ENCODE measurements around the gene KLHL26.

Gene KLHL26

GRCh38 chr19:18646535-18647370 lies 9.9 kb downstream of the KLHL26 start (continued):
- TF ChIP-seq, protein P1, sequence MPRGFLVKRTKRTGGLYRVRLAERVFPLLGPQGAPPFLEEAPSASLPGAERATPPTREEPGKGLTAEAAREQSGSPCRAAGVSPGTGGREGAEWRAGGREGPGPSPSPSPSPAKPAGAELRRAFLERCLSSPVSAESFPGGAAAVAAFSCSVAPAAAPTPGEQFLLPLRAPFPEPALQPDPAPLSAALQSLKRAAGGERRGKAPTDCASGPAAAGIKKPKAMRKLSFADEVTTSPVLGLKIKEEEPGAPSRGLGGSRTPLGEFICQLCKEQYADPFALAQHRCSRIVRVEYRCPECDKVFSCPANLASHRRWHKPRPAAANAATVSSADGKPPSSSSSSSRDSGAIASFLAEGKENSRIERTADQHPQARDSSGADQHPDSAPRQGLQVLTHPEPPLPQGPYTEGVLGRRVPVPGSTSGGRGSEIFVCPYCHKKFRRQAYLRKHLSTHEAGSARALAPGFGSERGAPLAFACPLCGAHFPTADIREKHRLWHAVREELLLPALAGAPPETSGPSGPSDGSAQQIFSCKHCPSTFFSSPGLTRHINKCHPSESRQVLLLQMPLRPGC (tag by site-specific recombination; IDR thresholded peaks at IDR 0.05), result no peak

DNA sequence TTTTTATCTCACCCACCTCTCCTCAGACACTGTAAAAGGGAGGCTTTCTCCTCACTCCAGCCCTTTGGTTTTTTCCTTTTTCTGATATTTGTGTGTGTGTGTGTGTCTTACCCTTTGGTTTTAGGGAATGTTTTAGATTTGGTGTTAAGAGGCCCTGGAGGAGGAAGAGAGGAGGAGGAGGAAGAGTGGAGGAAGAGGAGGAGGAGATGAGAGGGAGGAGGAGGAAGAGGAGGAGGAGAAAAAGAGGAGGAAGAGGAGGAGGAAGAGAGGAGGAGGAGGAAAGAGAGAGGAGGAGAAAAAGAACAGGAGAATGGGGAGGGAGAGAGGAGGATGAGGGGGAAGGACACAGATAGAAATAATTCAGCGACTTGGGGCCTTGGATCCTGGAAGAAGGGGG lies 10.5 kb downstream of the KLHL26 start:
- Histone ChIP-seq H3K27ac (ENCODE audit: extremely low read depth, low read depth, low read length) (no peak overlapping the region), H3K4me1 (ENCODE audit: control insufficient read depth, insufficient read depth, low read length) (no peaks in the 10 kb centered on the region), H3K4me3 (ENCODE audit: low read depth, low read length) (no peak overlapping the region), H3K9me3 (ENCODE audit: control insufficient read depth, insufficient read depth, low read depth, low read length) (no peaks in the 10 kb centered on the region), H3K36me3 (ENCODE audit: control insufficient read depth in 2 of 2, insufficient read depth in 1 of 2, low read length in 2 of 2) (no peaks in the 10 kb centered on the region)
- ChIA-PET CTCF (no interaction called here), POLR2A (no interaction called here)
- TF ChIP-seq EGR2 (tag by site-specific recombination; IDR thresholded peaks at IDR 0.05; ENCODE audit: low read depth) (peak; percentile 99), SETDB1 (IDR thresholded peaks at IDR 0.05; ENCODE audit: insufficient read length, low read length) (no peak), ZSCAN16 (tag by site-specific recombination; IDR thresholded peaks at IDR 0.05) (no peak), ZNF747 (tag by site-specific recombination; IDR thresholded peaks at IDR 0.05) (no peak), ZFHX2 (tag by site-specific recombination; conservative IDR thresholded peaks at IDR 0.05) (peak; percentile 96), HIC1 (tag by site-specific recombination; IDR thresholded peaks at IDR 0.05) (no peak), ZBTB1 (tag by site-specific recombination; IDR thresholded peaks at IDR 0.05) (no peak), ZNF366 (tag by site-specific recombination; conservative IDR thresholded peaks at IDR 0.05) (peak; percentile 86), ZNF202 (tag by site-specific recombination; IDR thresholded peaks at IDR 0.05; ENCODE audit: borderline replicate concordance) (no peak), ZNF223 (tag by site-specific recombination; IDR thresholded peaks at IDR 0.05) (no peak), GLIS1 (tag by site-specific recombination; IDR thresholded peaks at IDR 0.05) (no peak; the same call in 1 of the 2 replicates), PRDM1 (tag by site-specific recombination; IDR thresholded peaks at IDR 0.05) (peak; percentile 48; the same call in 1 of the 2 replicates), ZNF398 (tag by site-specific recombination; IDR thresholded peaks at IDR 0.05) (peak; percentile 60)
- TF ChIP-seq, protein P2, sequence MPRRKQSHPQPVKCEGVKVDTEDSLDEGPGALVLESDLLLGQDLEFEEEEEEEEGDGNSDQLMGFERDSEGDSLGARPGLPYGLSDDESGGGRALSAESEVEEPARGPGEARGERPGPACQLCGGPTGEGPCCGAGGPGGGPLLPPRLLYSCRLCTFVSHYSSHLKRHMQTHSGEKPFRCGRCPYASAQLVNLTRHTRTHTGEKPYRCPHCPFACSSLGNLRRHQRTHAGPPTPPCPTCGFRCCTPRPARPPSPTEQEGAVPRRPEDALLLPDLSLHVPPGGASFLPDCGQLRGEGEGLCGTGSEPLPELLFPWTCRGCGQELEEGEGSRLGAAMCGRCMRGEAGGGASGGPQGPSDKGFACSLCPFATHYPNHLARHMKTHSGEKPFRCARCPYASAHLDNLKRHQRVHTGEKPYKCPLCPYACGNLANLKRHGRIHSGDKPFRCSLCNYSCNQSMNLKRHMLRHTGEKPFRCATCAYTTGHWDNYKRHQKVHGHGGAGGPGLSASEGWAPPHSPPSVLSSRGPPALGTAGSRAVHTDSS (tag by site-specific recombination; IDR thresholded peaks at IDR 0.05), result peak; percentile 93
- TF ChIP-seq, protein P3, sequence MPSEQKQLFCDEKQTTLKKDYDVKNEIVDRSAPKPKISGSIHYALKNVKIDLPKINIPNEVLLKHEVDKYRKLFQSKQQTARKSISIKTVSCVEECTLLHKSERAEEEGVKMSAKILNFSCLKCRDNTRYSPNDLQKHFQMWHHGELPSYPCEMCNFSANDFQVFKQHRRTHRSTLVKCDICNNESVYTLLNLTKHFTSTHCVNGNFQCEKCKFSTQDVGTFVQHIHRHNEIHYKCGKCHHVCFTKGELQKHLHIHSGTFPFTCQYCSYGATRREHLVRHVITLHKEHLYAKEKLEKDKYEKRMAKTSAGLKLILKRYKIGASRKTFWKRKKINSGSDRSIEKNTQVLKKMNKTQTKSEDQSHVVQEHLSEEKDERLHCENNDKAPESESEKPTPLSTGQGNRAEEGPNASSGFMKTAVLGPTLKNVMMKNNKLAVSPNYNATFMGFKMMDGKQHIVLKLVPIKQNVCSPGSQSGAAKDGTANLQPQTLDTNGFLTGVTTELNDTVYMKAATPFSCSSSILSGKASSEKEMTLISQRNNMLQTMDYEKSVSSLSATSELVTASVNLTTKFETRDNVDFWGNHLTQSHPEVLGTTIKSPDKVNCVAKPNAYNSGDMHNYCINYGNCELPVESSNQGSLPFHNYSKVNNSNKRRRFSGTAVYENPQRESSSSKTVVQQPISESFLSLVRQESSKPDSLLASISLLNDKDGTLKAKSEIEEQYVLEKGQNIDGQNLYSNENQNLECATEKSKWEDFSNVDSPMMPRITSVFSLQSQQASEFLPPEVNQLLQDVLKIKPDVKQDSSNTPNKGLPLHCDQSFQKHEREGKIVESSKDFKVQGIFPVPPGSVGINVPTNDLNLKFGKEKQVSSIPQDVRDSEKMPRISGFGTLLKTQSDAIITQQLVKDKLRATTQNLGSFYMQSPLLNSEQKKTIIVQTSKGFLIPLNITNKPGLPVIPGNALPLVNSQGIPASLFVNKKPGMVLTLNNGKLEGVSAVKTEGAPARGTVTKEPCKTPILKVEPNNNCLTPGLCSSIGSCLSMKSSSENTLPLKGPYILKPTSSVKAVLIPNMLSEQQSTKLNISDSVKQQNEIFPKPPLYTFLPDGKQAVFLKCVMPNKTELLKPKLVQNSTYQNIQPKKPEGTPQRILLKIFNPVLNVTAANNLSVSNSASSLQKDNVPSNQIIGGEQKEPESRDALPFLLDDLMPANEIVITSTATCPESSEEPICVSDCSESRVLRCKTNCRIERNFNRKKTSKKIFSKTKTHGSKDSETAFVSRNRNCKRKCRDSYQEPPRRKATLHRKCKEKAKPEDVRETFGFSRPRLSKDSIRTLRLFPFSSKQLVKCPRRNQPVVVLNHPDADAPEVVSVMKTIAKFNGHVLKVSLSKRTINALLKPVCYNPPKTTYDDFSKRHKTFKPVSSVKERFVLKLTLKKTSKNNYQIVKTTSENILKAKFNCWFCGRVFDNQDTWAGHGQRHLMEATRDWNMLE (tag by site-specific recombination; conservative IDR thresholded peaks at IDR 0.05; ENCODE audit: low read depth), result no peak

Measured in HEK293 (cell line).